NCI-H2227 (cell line): ENCODE data around the gene BIRC3.
"Not testable (repeated sequence)": the region's sequence is repeated elsewhere in the genome, so short reads cannot be mapped to it uniquely, and the experiment has no call there.

Experiments
- DNase-seq: peaks from one replicate; lab custom pipeline; 2025; ENCODE audit not compliant: unreplicated experiment; lab: John Stamatoyannopoulos, UW

BIRC3 gene

GRCh38 chr11:102367364-102367763 is 50.1 kb downstream of the BIRC3 start:
- DNase-seq, result peak; percentile 1

DNA sequence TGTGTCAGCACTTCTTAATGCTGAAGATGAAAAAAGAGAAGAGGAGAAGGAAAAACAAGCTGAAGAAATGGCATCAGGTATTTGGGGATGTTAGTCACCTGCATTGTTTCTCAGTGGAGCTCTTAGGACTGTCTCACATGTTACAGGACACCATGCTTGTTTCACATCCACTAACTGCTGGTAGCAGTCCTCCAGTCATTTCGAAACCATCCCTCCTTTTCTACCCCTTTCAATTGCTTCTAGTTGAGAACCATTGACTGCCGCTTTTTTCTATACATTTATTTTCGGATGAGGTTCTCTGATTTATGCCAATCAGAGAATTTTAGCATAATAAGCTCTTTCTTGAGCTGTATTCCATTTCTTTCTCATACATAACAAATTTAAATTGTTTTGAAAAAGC is 51.2 kb downstream of the BIRC3 start:
- DNase-seq, result no peak

DNA sequence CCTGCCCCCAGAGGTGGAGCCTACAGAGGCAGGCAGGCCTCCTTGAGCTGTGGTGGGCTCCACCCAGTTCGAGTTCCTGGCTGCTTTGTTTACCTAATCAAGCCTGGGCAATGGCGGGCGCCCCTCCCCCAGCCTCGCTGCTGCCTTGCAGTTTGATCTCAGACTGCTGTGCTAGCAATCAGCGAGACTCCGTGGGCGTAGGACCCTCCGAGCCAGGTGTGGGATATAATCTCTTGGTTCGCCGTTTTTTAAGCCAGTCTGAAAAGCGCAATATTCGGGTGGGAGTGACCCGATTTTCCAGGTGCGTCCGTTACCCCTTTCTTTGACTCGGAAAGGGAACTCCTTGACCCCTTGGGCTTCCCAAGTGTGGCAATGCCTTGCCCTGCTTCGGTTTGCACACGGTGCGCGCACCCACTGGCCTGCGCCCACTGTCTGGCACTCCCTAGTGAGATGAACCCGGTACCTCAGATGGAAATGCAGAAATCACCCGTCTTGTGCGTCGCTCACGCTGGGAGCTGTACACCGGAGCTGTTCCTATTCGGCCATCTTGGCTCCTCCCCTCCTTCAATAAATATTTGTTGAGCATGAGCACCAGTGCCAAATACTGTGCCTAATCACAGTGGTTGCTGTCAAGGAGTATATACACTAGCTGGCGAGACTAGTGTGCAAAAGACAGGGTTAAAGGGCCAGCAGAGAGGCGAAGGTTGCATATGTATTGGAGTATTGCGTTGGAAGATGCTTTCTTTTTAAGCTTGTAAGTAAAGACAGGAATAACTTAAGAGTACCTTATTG is 57.5 kb downstream of the BIRC3 start:
- not testable (repeated sequence) for DNase-seq

DNA sequence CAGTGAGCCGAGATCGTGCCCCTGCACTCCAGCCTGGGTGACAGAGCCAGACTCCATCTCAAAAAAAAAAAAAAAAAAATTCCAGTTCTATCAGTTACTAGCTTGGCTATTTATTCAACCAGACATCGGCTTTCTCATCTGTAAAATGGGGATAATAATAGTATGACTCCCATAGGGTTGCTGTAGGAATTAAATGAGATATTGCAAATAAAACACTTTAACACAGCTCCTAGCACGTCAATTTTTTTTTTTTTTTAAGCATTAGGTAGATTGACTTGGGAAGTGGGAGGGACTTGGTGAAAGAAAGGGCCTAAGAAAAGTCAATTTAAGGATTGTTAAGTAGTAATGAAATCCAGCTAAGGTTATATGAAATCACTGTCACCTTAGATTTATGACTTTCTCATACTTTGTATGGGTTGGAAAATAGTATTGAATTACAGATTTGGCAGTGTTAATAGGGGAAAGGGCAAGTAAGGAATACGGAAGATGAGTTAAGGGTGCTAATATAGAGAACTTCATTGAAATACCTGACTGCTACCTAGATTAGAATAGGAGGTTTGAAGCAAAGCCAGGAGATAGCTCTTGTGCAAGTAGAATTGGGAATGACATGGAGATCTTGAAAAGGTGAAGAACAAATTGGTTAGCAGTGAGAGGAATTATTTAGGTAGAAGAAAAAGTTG is 58.6 kb downstream of the BIRC3 start:
- DNase-seq, result no peak

DNA sequence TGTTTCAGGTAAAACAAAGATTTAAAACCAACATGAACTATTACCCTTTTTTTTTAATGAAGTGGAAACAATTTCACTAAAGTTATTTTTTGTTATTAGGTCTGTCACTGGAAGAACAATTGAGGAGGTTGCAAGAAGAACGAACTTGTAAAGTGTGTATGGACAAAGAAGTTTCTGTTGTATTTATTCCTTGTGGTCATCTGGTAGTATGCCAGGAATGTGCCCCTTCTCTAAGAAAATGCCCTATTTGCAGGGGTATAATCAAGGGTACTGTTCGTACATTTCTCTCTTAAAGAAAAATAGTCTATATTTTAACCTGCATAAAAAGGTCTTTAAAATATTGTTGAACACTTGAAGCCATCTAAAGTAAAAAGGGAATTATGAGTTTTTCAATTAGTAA is 60.6 kb downstream of the BIRC3 start:
- DNase-seq, result no peak

GRCh38 chr11:102378818-102379217 is 61.5 kb downstream of the BIRC3 start:
- DNase-seq, result no peak

DNA sequence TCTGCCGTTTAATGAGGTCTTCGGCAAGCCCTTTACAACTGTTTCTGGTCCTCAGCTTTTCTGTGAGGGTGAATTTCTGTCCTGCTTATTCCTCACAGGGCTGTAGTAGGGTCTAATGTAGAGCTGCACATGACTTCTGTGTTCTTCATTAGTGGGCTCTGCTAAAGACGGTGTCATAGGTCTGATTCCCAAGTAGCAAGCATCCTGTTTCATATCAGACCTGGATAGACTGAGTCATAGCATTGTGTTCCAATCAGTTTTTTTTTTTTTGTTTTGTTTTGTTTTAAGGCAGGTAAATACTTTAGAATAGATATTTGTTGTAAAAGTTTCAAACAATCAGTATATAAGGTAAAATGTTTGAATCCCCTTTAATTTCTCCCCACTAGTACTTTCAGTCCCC is 65.1 kb downstream of the BIRC3 start:
- DNase-seq, result no peak

DNA sequence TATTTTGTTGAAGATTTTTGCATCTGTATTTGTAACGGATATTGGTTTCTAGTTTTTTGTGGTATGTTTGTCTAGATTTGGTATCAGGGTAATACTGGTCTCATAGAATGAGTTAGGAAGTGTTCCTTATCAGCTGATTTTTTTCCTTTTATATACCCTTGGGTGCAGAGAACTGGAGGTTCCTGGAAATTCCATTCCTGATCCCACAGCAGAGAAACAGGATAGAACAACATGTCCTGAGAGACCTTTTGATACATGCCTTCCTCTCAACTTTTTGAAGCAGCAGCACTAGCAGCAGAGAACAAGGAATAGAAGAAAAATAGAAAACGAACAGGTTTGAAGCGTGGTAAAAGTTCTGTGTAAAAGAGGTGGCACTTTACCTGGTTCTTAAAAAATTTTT is 66.6 kb downstream of the BIRC3 start:
- DNase-seq, result no peak

- no peak for DNase-seq
Measured at GRCh38 chr11:102384419-102385079, 67.3 kb downstream of the BIRC3 start.

GRCh38 chr11:102385085-102386007 is 68.1 kb downstream of the BIRC3 start:
- no peak for DNase-seq

- DNase-seq, result no peak
Measured at GRCh38 chr11:102386136-102386734, 69.0 kb downstream of the BIRC3 start.

DNA sequence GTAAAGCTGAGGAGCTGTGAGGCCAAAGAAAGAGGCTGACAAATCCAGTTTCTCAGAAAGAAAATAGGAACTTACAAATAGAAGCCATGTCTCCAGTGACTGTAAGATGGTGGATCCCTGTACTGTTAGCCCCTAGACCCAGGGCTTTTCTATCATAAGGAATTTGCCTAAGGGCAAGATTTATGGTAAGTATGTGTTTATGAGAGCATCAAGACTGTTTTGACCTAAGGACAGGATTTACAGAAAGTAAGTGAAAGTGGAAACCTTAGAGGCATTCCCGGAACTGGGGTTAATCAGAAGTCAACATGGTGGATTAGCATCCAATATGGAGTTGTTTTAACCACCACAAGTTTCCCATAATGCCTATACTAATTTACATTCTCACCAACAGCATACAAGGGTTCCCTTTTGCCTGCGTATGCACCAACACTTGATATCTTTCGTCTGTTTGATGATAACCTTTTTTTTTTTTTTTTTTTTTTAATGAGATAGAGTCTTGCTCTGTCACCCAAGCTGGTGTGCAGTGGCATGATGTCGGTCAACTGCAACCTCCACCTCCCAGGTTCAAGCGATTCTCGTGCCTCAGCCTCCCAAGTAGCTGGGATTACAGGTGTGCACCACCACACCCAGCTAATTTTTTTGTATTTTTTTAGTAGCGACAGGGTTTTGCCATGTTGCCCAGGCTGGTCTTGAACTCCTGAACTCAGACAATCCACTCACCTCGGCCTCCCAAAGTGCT is 69.9 kb downstream of the BIRC3 start:
- DNase-seq, result no peak
